SK-N-SH (cell line): Measurements from ENCODE around the gene HRH2. TPM values are rescaled to one million over a fixed set of nuclear protein-coding genes. Genes with fewer than 3 reads are reported as not detected.
A peak's percentile ranks its signal among the peaks of the same experiment; 100 is the strongest.

ENCODE experiments used
- CTCF ChIA-PET: fragments of 300-600, 350-600 bp; formaldehyde crosslinking; extraction: SDS; loops from one replicate; lab custom pipeline; 2021; lab: Yijun Ruan, JAX
- POLR2A ChIA-PET: fragments of 350-600 bp; sonication (Branson Sonifier 250); formaldehyde crosslinking; extraction: SDS; loops from one replicate; lab custom pipeline; 2020; ENCODE audit warnings: antibody characterized with exemption, inconsistent platforms; lab: Yijun Ruan, JAX
- DNase-seq: peaks from one replicate; pipeline ENCODE4 v3.0.0; 2012
- H2AFZ ChIP-seq: fragments of 200-600 bp; sonication (generic); 2 replicates; pipeline ENCODE4 v1.8.1; 2016; ENCODE audit warnings: antibody characterized with exemption, mild to moderate bottlenecking, low read depth
- H3F3A ChIP-seq: fragments of 200-600 bp; sonication (generic); replicated peaks from 2 replicates; pipeline ENCODE3; 2016; ENCODE audit warnings: antibody characterized with exemption, mild to moderate bottlenecking; ENCODE audit not compliant: insufficient read depth
- H3K27ac ChIP-seq, 2 experiments: fragments of 200-500 bp in 1 of 2; fragments of 200-600 bp in 1 of 2; sonication (Bioruptor generic) in 1 of 2; sonication (generic), shearing (Covaris generic) in 1 of 2; 2 replicates each; pipeline versions ENCODE4 v1.5.1 to v1.6.1; 2014 to 2016; ENCODE audit warnings: low read depth in 2 of 2, inconsistent platforms in 1 of 2, low read length in 1 of 2, mild to moderate bottlenecking in 1 of 2, mixed read lengths in 1 of 2
- H3K27me3 ChIP-seq: fragments of 200-600 bp; sonication (generic), shearing (Covaris generic); 2 replicates; pipeline ENCODE4 v1.6.1; 2016; ENCODE audit warnings: mixed run types; ENCODE audit not compliant: insufficient read depth
- H3K36me3 ChIP-seq, 2 experiments: fragments of 200-500 bp in 1 of 2; fragments of 200-600 bp in 1 of 2; sonication (Bioruptor generic) in 1 of 2; sonication (generic) in 1 of 2; replicated peaks in 1 of 2; 2 replicates each; pipeline versions ENCODE3 to v1.5.1; 2014 to 2016; ENCODE audit warnings: low read length in 1 of 2, mild to moderate bottlenecking in 1 of 2; ENCODE audit not compliant: insufficient read depth in 2 of 2, control insufficient read depth in 1 of 2
- H3K4me1 ChIP-seq, 2 experiments: fragments of 200-500 bp in 1 of 2; fragments of 200-600 bp in 1 of 2; sonication (Bioruptor generic) in 1 of 2; sonication (generic), shearing (Covaris generic) in 1 of 2; 2 replicates each; pipeline versions ENCODE4 v1.5.1 to v1.6.1; 2014 to 2016; ENCODE audit warnings: low read depth in 1 of 2, low read length in 1 of 2, mixed run types in 1 of 2; ENCODE audit not compliant: insufficient read depth in 2 of 2, control insufficient read depth in 1 of 2
- H3K4me2 ChIP-seq: fragments of 200-600 bp; sonication (generic), shearing (Covaris generic); 2 replicates; pipeline ENCODE4 v1.6.1; 2017; ENCODE audit warnings: mixed run types
- H3K4me3 ChIP-seq, 2 experiments: fragments of 200-500 bp in 1 of 2; fragments of 200-600 bp in 1 of 2; sonication (Bioruptor generic) in 1 of 2; sonication (generic), shearing (Covaris generic) in 1 of 2; 2 replicates each; pipeline versions ENCODE4 v1.5.1 to v1.8.1; 2014 to 2016; ENCODE audit warnings: low read depth in 2 of 2, inconsistent platforms in 1 of 2, low read length in 1 of 2, mild to moderate bottlenecking in 1 of 2, mixed read lengths in 1 of 2, moderate library complexity in 1 of 2
- H3K79me2 ChIP-seq: fragments of 200-600 bp; sonication (generic); 2 replicates; pipeline ENCODE4 v1.8.1; 2017; ENCODE audit warnings: mild to moderate bottlenecking; ENCODE audit not compliant: insufficient read depth
- H3K9ac ChIP-seq: fragments of 200-600 bp; sonication (generic); 2 replicates; pipeline ENCODE4 v1.6.1; 2017; ENCODE audit warnings: mixed run types
- H3K9me2 ChIP-seq: fragments of 200-600 bp; sonication (generic); 2 replicates; pipeline ENCODE4 v1.6.1; 2017; ENCODE audit warnings: mixed run types
- H3K9me3 ChIP-seq: fragments of 200-600 bp; sonication (generic); 2 replicates; pipeline ENCODE4 v1.6.1; 2017; ENCODE audit warnings: mixed run types, mild to moderate bottlenecking, moderate library complexity
- H4K20me1 ChIP-seq: fragments of 200-600 bp; sonication (generic); 2 replicates; pipeline ENCODE4 v1.6.1; 2017; ENCODE audit warnings: mild to moderate bottlenecking, mixed run types; ENCODE audit not compliant: insufficient read depth
- MEF2A ChIP-seq: IDR thresholded peaks from 2 replicates; pipeline ENCODE4 v1.4.0; 2012; ENCODE audit warnings: low read depth, borderline replicate concordance
- NRF1 ChIP-seq: IDR thresholded peaks from 2 replicates; pipeline ENCODE4 v1.6.1; 2012; ENCODE audit warnings: low read depth, mild to moderate bottlenecking, low read length
- RAD21 ChIP-seq: IDR thresholded peaks from 2 replicates; pipeline ENCODE4 v1.6.1; 2012; ENCODE audit warnings: mild to moderate bottlenecking, low read length
- RCOR1 ChIP-seq: fragments of 150-350 bp; IDR thresholded peaks from 2 replicates; pipeline ENCODE4 v1.6.1; 2017; ENCODE audit warnings: antibody characterized with exemption, low read length
- RFX5 ChIP-seq: IDR thresholded peaks from 2 replicates; pipeline ENCODE4 v1.6.1; 2012; ENCODE audit warnings: mild to moderate bottlenecking, improper control_type of control experiment, low read length
- SIN3A ChIP-seq: IDR thresholded peaks from 2 replicates; pipeline ENCODE4 v1.6.1; 2012; ENCODE audit warnings: low read depth, mild to moderate bottlenecking, low read length, moderate library complexity, borderline replicate concordance
- SMC3 ChIP-seq: IDR thresholded peaks from 2 replicates; pipeline ENCODE4 v1.6.1; 2012; ENCODE audit warnings: low read depth, low read length, improper control_type of control experiment
- TAF1 ChIP-seq: IDR thresholded peaks from 2 replicates; pipeline ENCODE4 v1.6.1; 2012; ENCODE audit warnings: low read depth, mild to moderate bottlenecking, low read length, moderate library complexity, borderline replicate concordance
- TCF12 ChIP-seq: IDR thresholded peaks from 2 replicates; pipeline ENCODE4 v1.4.0; 2012
- WGBS: methylation state at CpG from one replicate; pipeline ENCODE4 v1.1.6; 2017; ENCODE audit warnings: low lambda C conversion rate; 5-methylcytosine and 5-hydroxymethylcytosine counted together
- polyA plus RNA-seq, 3 experiments: library from polyadenylated mRNA; depleted of rRNA; stranded (reverse); fragments of >200 nt; gene quantifications; 2 replicates each; pipeline ENCODE4 v1.2.3, GENCODE V29; 2012
- TF ChIP-seq, protein P1 (sequence below): fragments of 150-350 bp; IDR thresholded peaks from 2 replicates; pipeline ENCODE4 v1.6.1; 2016; ENCODE audit warnings: mild to moderate bottlenecking, low read depth, low read length
- TF ChIP-seq, protein P2 (sequence below): fragments of 200-600 bp; sonication (generic); IDR thresholded peaks from 2 replicates; pipeline ENCODE4 v1.6.1; 2017; ENCODE audit warnings: antibody characterized with exemption, mild to moderate bottlenecking, moderate library complexity

Gene HRH2
- polyA plus RNA-seq, 1 of the 3 experiments (the other 2 are of a cell fraction): 0.08 TPM

DNA sequence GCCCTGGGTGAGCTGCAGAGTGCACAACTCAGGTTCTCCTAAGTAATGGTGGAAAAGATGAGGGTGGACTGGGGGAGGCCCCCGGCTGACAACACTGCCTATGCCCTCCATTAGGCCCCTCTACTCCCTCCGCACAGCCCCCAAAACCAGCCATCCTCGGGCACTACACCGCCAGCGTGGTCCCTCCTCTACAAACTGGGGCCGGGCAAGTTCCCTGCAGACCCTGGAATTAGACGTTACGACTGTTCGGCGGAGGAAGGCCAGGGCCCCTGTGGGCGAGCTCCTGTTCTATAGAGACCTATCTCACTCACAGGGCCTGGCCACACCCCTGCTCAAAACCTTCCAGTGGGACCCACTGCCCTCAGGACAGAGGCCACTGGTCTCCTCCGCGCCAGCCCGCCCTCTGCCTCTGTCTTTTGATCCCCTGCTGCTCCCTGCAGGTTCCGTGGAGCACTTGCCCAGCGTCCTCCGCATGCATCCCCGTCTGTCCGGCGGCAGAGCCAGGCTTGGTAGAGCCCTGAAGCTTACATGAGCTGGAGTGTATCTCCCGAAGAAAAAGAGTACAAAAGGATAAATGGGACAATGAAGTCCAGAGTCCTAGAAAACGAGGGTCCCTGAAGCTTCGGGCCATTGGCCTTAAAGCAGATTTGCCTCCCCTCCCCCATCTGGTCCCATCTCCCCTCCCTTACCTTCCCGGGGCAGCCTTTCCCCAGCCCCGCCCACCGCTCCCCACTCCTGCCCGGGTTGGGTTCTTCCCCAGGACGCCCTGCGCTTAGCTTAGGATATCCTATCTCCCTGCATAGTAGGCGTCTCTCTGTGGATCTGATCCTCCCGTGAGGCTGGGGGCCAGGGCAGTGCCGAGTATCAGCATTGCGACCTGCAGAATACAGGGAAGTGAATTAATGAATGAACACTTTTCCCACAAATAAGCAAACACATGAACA, 71.3 kb downstream of the HRH2 start:
- H3K4me3 ChIP-seq: peak overlapping the region in 1 of 2 experiments; percentile 23; a peak in 1 of 4 replicates
- DNase-seq: peak; percentile 73
- no peak overlapping the region for H3K9ac ChIP-seq
- H3K27ac ChIP-seq: no peak overlapping the region
- H3K4me2 ChIP-seq: peak overlapping the region; percentile 45; the same call in 1 of the 2 replicates
- H3K4me1 ChIP-seq: peaks cover 0 to 11% of the 10 kb centered on the region in 2 experiments; a peak in 1 of 4 replicates
- no peaks in the 10 kb centered on the region for H3K79me2 ChIP-seq
- POLR2A ChIA-PET: interaction anchor here (0.6 to 1.3 kb wide), 4 partner anchors 68 to 226 kb away, joined by 3 to 4 read pairs (median 3); no protein-coding TSS in a partner anchor
- no peaks in the 10 kb centered on the region for H3F3A ChIP-seq
- CTCF ChIA-PET: interaction anchor here (0.6 to 20.1 kb wide), 106 partner anchors 11 to 981 kb away, joined by 3 to 338 read pairs (median 4); partner anchors contain the start of genes CLTB, CPLX2, EIF4E1B and FAF2
- H3K36me3 ChIP-seq: no peaks in the 10 kb centered on the region
- 27% methylated on average over 25 of the region's 33 CpGs for WGBS
- no peaks in the 10 kb centered on the region for H3K9me3 ChIP-seq
- TF ChIP-seq, protein P1, sequence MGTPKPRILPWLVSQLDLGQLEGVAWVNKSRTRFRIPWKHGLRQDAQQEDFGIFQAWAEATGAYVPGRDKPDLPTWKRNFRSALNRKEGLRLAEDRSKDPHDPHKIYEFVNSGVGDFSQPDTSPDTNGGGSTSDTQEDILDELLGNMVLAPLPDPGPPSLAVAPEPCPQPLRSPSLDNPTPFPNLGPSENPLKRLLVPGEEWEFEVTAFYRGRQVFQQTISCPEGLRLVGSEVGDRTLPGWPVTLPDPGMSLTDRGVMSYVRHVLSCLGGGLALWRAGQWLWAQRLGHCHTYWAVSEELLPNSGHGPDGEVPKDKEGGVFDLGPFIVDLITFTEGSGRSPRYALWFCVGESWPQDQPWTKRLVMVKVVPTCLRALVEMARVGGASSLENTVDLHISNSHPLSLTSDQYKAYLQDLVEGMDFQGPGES: no peak
- TF ChIP-seq SMC3 (peak; percentile 33; the same call in 1 of the 2 replicates), RCOR1 (no peak), SIN3A (no peak), TCF12 (no peak), RFX5 (no peak), RAD21 (peak; percentile 55), TAF1 (no peak)
- no peaks in the 10 kb centered on the region for H3K9me2 ChIP-seq
- no peaks in the 10 kb centered on the region for H4K20me1 ChIP-seq
- no peak overlapping the region for H2AFZ ChIP-seq
- no peaks in the 10 kb centered on the region for H3K27me3 ChIP-seq

DNA sequence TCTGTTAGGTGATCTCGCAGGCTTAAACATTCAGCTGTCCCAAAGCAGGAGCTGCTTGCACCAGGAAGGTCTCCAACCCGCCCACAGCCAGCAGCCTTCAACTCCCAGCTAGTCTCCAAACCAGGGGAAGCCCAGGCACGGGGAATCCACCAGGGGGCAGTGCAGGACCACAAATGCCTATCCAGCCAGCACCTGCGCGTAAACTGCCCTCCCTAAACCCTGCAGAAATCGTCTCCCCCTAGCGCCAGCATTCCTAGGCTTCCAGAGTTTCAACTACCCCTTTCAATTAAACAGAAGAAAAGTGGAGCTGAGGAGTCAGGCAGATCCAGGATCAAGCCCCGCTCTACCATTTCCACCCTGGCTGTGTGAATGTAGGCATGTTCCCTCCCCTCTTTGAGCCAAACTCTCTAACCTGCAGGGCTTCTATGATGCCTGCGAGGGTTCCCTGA, 72.0 kb downstream of the HRH2 start:
- no peaks in the 10 kb centered on the region for H3K79me2 ChIP-seq
- no peaks in the 10 kb centered on the region for H3K9me3 ChIP-seq
- H3F3A ChIP-seq: no peaks in the 10 kb centered on the region
- DNase-seq: peak; percentile 92
- peak overlapping the region; percentile 23 to 39; a peak in 2 of 4 replicates for H3K4me3 ChIP-seq
- H2AFZ ChIP-seq: no peak overlapping the region
- WGBS: 2% methylated on average over 8 of the region's 9 CpGs
- no peaks in the 10 kb centered on the region for H4K20me1 ChIP-seq
- no peak for TF ChIP-seq MEF2A
- TF ChIP-seq RCOR1: peak; percentile 56; the same call in 1 of the 2 replicates
- TF ChIP-seq TAF1: no peak
- TF ChIP-seq, protein P2, sequence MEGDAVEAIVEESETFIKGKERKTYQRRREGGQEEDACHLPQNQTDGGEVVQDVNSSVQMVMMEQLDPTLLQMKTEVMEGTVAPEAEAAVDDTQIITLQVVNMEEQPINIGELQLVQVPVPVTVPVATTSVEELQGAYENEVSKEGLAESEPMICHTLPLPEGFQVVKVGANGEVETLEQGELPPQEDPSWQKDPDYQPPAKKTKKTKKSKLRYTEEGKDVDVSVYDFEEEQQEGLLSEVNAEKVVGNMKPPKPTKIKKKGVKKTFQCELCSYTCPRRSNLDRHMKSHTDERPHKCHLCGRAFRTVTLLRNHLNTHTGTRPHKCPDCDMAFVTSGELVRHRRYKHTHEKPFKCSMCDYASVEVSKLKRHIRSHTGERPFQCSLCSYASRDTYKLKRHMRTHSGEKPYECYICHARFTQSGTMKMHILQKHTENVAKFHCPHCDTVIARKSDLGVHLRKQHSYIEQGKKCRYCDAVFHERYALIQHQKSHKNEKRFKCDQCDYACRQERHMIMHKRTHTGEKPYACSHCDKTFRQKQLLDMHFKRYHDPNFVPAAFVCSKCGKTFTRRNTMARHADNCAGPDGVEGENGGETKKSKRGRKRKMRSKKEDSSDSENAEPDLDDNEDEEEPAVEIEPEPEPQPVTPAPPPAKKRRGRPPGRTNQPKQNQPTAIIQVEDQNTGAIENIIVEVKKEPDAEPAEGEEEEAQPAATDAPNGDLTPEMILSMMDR: peak; percentile 97
- peak; percentile 19; the same call in 1 of the 2 replicates for TF ChIP-seq NRF1
- peak; percentile 99 for TF ChIP-seq RAD21
- peak; percentile 99 for TF ChIP-seq SMC3
- H3K4me1 ChIP-seq: peaks cover 0 to 8% of the 10 kb centered on the region in 2 experiments; a peak in 1 of 4 replicates
- H3K27ac ChIP-seq: no peak overlapping the region
- no peak overlapping the region for H3K9ac ChIP-seq
- no peaks in the 10 kb centered on the region for H3K27me3 ChIP-seq
- H3K36me3 ChIP-seq: no peaks in the 10 kb centered on the region
- ChIA-PET CTCF (interaction anchor here (0.5 to 20.1 kb wide), 119 partner anchors 10 to 980 kb away, joined by 3 to 338 read pairs (median 4); partner anchors contain the start of genes CLTB, CPLX2, EIF4E1B and FAF2), POLR2A (interaction anchor here (0.6 to 1.3 kb wide), 4 partner anchors 67 to 226 kb away, joined by 3 to 4 read pairs (median 3); no protein-coding TSS in a partner anchor)
- H3K4me2 ChIP-seq: peak overlapping the region; percentile 45; the same call in 1 of the 2 replicates
- no peaks in the 10 kb centered on the region for H3K9me2 ChIP-seq
